NCI-H1048 (cell line): ENCODE data around the gene PTPN3.

Experiments used
- DNase-seq: peaks from one replicate; lab custom pipeline; 2025; lab: John Stamatoyannopoulos, UW

Gene PTPN3

DNA sequence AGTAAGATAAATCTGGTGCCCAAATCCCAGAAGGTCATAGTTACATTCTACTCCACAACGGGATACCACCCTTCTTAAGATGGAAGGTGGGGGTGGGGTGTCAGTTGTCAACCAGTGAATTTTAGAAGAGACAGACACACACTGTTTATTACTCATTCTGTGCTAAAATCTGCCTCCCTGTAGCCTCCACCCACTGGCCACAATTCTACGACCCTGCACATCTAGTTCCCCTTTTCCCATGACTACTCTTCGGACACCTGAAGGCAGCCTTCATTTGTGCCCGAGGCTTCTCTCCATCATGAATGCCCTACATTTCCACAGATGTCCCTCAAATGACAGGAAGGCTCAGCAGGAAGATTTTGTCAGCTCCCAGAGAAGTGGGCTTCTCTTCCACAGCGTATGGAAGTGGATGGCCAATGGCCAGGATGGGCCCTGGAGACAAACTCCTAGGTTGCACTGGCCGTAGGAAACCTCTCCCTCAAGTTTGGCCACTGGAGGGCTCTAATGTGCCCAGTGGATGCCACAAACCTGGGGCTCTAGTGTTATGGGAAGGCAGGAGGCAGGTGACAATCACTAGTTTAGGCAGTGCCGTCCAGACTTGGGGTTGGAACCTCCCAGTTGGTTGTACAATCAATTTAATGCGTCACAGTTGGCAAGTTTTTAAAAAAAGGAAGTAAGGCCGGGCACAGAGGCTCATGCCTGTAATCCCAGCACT, 46.6 kb downstream of the PTPN3 start:
- no peak for DNase-seq

DNA sequence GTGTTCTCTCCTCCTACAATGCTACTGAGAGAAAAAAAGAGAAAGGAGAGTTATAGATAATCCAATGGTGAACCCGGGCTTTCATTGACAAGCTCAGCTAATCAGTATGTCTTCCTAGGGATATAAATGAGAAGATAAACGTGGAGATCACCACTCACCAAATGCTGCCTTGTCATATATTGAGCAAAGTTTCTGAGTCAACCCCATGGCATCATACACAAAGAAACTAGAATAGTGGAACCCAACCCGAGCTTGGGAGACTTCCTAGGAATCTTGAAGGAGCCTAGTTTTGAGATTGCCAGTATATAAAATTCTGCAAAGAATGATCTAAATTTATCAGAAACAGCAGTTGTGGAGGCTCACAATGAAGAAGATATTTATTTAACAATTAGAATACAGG, 47.8 kb downstream of the PTPN3 start:
- no peak for DNase-seq

- no peak for DNase-seq
These were observed 48.9 kb downstream of the PTPN3 start for GRCh38 chr9:109449036-109449798.

- DNase-seq: no peak
These were observed 49.9 kb downstream of the PTPN3 start for GRCh38 chr9:109448223-109448622.

GRCh38 chr9:109447329-109448076, 50.6 kb downstream of the PTPN3 start:
- no peak for DNase-seq

DNA sequence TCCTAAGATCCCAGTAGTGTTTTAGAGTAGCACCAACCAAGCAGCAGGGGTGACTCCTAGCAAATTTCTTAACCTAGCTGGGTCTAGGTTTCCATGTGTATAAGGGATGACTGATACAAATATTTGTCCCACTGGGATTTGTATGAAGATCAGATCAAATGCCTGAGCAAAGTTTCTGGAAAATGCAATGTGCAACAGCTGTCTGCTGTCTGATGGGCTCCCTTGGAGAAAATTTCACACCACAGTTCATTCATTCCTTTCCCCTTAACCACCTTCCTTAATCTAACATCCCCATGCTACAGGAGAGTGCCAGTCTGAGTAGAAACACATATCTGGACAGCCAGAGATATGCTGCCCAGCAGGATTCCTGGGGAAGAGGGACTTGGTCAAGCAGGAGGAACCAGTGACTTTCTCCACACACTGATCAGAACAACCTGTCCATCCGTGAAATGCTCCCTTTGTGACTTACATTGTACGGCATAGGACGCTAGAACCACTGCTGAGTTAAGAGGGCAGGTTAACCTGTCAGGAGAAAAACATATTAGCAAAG, 53.3 kb downstream of the PTPN3 start:
- no peak for DNase-seq

DNA sequence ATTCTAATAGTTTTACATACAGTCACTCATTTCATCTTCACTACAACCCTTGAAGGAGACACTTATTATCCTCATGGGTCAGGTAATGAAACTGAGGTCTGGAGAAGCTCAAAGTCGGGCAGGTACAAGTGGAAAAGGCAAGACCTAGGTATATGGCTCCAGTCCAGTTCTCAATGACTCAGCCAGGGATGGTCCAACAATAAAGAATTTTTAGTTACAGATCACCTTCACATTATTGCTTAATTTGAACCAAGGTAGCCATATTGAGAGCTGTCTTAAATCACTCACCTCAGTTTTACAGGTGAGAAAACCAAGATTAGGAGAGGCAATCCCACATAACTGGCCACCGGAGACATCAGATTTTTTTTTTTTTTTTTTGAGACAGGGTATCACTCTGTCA, 55.4 kb downstream of the PTPN3 start:
- DNase-seq: no peak

DNA sequence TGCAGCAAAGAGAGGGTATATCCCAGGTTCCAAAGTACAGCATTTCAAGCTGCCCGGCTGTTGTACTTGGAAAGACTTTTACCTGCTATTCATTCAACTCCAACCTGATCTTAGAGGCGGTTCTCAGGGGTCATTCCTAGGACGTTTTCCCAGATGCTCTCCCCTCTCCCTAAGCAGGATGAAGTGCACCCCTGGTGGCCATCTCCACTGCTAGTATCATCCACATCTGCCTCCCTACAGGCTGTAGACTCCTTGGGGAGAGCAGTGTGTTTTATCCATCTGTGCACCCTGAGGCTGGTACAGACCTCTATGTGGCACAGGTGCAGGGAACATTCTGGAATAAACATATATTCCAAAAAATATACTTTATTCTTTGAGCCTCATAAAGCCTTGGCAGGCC, 56.8 kb downstream of the PTPN3 start:
- DNase-seq: no peak

DNA sequence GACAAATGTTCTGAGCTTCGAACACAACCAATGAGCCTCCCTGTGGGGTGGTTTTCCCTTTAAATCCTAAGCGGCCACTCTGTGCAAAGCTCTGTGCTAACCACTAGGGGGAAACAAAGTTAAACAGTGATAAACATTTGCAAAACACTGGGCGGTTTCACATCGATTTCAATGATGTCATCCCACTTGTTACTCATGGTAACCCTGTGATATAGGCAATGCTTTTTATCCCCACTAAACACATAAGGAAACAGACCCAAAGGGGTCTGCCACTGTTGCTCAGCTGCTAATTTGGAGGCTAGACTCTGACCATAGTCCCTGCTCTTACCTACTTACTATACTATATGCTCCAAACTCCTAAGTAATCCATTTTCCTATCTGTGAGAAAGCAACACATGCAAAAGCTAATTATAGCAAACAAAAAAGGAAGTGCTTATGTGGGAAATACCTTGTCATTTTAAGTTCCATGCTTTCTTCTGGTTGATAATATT, 57.3 kb downstream of the PTPN3 start:
- DNase-seq: peak; percentile 45

DNA sequence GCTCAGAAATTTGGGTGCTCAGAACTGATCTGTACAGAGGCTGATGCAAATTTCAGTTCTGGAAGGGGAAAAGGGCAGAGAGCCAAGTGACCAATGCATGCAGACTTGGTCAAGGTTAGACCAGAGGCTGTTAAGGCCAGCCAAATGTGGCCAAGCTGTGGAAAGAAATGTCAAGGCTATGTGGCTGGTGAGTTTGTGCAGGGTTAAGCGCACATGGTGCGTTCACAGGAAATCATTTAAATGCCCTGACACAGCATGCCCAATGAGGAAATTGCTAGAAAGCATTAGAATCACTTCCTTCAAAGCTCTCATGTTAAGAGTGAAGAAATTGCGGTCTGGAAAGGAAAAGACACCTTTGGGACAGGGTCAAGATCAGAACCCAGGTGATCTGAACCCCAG, 58.0 kb downstream of the PTPN3 start:
- DNase-seq: no peak

- DNase-seq: no peak
These were observed 58.6 kb downstream of the PTPN3 start for GRCh38 chr9:109439378-109440116.

DNA sequence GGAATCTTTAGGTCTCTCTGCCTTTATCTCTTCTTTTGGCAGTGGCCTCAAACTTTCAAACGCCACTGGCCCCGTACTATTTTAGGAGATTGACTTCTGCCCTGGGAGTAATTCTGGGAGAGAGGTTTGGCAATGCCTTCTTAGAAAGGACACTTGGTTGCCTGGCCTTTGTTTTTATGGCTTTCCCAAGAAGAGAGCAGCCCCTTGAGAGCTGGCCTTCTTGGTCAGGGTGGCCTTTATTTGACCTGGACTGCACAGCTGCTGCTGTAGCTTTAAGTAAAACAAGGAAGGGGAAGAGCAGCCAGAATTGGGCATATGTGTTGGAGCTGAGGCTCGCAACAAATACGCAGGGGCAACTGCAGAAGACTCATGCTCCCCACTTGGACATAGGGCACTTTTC, 60.8 kb downstream of the PTPN3 start:
- no peak for DNase-seq

- no peak for DNase-seq
These were observed 62.0 kb downstream of the PTPN3 start for GRCh38 chr9:109436071-109436470.

DNA sequence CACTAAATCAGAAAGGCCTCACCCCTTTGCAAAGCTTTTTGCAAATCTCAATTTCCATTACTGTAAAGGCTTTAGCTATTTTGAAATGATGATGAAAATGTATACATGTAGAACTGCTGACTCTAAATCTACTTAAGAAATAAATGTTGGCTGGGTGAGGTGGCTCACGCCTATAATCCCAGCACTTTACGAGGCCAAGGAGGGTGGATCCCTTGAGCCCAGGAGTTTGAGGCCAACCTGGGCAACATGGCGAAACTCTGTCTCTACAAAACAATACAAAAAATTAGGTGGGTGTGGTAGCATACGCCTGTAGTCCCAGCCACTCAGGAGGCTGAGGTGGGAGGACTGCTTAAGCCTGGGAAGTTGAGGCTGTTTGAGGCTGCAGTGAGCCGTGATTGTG, 64.6 kb downstream of the PTPN3 start:
- DNase-seq: no peak

GRCh38 chr9:109430231-109430630, 67.9 kb downstream of the PTPN3 start:
- no peak for DNase-seq

DNA sequence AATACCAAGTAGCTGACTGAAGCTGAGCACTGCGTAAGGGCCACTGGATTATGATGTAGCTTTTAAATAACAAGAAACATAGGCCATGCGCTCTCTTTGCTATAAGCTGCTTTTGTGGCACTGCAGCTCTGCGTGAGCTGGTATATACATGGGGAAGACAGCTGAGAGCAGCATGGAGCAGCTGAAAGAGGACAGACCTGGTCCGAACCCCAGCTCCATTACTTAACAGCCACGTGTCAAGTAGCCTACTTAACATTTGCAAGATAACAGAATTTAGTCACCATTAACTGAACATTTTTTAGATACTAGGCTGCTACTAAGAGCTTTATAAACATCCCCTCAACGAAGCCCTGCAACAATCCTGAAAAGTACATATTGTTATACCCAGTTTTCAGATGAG, 69.3 kb downstream of the PTPN3 start:
- no peak for DNase-seq

DNA sequence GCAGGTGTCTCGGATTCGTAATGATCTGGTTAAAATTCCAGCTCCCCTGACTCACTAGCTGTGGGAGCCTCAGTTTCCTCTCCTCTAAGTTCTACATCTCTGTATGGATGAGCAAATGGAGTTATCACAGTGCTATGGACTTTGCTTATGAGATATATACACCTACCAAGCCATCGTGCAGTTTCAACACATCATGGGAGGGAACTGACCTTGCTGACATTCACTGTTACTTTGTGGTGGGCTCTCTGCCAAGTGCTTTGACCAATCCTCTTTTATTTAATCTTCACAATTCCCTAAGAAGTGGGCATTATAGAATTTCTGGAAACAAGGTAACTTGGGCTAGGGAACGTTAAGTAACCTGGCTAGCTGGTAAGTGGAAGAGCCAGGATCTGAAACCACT, 70.2 kb downstream of the PTPN3 start:
- no peak for DNase-seq

DNA sequence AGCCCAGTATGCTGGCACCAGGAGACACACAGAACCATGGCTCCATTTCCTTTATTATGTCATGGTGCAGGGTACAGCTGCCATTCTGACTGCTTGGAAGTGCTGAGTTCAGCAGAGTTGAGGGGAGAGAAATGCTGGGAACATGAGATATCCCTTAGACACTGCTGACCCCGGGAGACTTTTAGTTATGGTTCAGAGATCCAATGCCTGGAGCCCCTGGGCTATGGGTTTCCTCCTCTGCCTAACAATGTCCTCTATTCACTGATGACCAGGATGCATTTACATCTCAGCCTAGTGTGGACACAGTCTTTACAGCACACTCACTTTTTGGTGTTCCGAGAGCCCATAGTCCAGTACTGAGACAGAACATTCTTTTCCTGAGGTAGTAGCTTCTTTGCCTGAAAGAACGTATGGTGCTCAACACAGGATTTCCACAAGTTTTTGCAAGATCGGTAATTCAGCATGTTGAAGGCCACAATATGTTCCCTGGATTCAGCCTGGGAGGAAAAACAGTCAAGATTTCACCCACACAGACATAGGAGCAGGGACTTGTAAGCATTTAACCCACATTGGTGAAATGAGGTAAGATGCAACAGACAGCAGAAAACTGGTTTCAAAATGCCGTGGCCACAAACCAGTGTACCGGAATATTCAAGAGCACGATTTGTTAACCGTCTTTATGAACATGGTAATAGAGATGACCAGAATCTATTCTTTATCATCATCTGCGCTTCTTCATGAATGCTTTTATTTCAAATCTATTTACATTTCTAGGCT, 71.3 kb downstream of the PTPN3 start:
- no peak for DNase-seq

DNA sequence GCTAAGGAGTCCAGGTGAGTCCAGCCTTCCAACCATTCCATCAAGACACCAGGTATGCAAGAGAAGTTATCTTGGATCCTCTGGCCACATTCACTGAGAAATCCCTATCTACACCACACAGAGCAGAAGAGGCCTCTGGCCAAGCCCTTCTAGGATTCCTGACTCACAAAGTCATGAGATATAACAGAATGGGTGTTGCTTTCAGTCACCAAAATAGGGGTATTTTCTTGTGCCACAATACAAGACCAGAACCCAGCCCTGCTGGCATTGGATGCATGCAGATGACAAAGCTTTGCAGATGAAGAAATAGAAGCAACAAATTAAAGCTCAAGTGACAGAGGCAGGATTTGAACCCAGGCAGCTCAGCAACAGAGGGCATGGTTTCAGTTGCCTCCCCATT, 73.5 kb downstream of the PTPN3 start:
- no peak for DNase-seq

- no peak for DNase-seq
These were observed 74.2 kb downstream of the PTPN3 start for GRCh38 chr9:109423877-109424276.

DNA sequence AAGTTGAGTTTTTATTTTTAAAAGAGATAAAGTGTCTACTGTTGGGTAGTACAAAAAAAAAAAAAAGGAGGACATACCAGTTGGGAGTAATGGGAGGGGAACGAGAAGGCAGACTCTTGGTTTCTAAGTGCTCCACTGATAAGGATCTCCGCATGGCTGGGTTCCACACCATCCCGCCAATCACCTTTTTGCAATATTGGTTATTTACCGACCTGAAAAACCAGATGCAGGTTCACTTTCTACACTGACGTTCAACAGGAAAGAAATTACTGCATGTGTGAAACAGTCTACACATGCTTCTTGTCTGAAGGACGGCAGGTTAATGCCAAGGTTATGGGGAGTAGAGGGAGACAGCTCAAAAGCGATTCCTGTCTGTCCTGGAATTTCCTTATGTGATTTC, 75.5 kb downstream of the PTPN3 start:
- no peak for DNase-seq
